COR-L47 (cell line): ENCODE measurements around the gene IMPDH1.

Source experiments
- DNase-seq: peaks from one replicate; lab custom pipeline; 2025; lab: John Stamatoyannopoulos, UW

Gene IMPDH1

GRCh38 chr7:128359939-128360338, 49.8 kb downstream of the IMPDH1 start:
- DNase-seq: no peak

- no peak for DNase-seq
Observed at GRCh38 chr7:128359336-128359735, 50.4 kb downstream of the IMPDH1 start.

GRCh38 chr7:128358233-128358632, 51.5 kb downstream of the IMPDH1 start:
- DNase-seq: no peak

GRCh38 chr7:128357217-128357613, 52.6 kb downstream of the IMPDH1 start:
- DNase-seq: no peak

- DNase-seq: no peak
Observed at GRCh38 chr7:128356546-128357216, 53.1 kb downstream of the IMPDH1 start.

GRCh38 chr7:128353610-128354009, 56.2 kb downstream of the IMPDH1 start:
- no peak for DNase-seq

- DNase-seq: no peak
Observed at GRCh38 chr7:128353189-128353588, 56.6 kb downstream of the IMPDH1 start.

GRCh38 chr7:128352636-128353035, 57.1 kb downstream of the IMPDH1 start:
- DNase-seq: no peak

- DNase-seq: no peak
Observed at GRCh38 chr7:128352153-128352537, 57.6 kb downstream of the IMPDH1 start.

GRCh38 chr7:128351296-128352152, 58.3 kb downstream of the IMPDH1 start:
- no peak for DNase-seq

GRCh38 chr7:128350708-128351295, 59.0 kb downstream of the IMPDH1 start:
- DNase-seq: no peak

- DNase-seq: no peak
Observed at GRCh38 chr7:128349466-128349825, 60.3 kb downstream of the IMPDH1 start.

GRCh38 chr7:128347647-128348097, 62.1 kb downstream of the IMPDH1 start:
- DNase-seq: peak; percentile 28

GRCh38 chr7:128344431-128344774, 65.4 kb downstream of the IMPDH1 start:
- DNase-seq: no peak

GRCh38 chr7:128343554-128344430, 66.0 kb downstream of the IMPDH1 start, which contains the start of gene RBM28:
Gene RBM28 (minus strand): TSS chr7:128343908. CDS start chr7:128343793, 115 bp downstream.
- DNase-seq: peak; percentile 86
